ENCODE results near the gene LGR5.

LGR5 gene

GRCh38 chr12:71627438-71628002 lies 187.9 kb downstream of the LGR5 start:
- no peak overlapping the region for H3K27ac ChIP-seq (ENCODE audit: low read depth, low read length)
- no peak overlapping the region for H3K4me3 ChIP-seq (ENCODE audit: low read length)
- no peak overlapping the region for H3K9ac ChIP-seq (ENCODE audit: low read length)
- peaks cover 35% of the 10 kb centered on the region for H3K36me3 ChIP-seq (ENCODE audit: control insufficient read depth, insufficient read depth, low read length)
- no peaks in the 10 kb centered on the region for H3K4me1 ChIP-seq (ENCODE audit: control insufficient read depth, insufficient read depth, low read length)
- H3K27me3 ChIP-seq (ENCODE audit: control insufficient read depth, insufficient read depth, low read length), result no peaks in the 10 kb centered on the region
